Smooth muscle cell of the pulmonary artery (primary cell): ENCODE results near the gene KMT2A. TPM values are rescaled to one million over a fixed set of nuclear protein-coding genes. Genes with fewer than 3 reads are reported as not detected.

ENCODE experiments used
- total RNA-seq: library from RNA; depleted of rRNA; stranded (reverse); fragments of >200 nt; gene quantifications from 2 replicates; pipeline ENCODE4 v1.2.3, GENCODE V29; 2014

Gene KMT2A
- total RNA-seq = 55.1 and 57.6 TPM in 2 replicates

GRCh38 chr11:118435893-118436624 is at the start of gene KMT2A:
KMT2A (plus strand) TSS chr11:118436492; CDS start chr11:118436513, 21 bp downstream.

GRCh38 chr11:118401151-118401879 is 35.0 kb upstream of the KMT2A start, which contains the start of gene ATP5MG:
ATP5MG (plus strand) TSS chr11:118401606; CDS start chr11:118401666, 60 bp downstream.

GRCh38 chr11:118527109-118527508 is 90.8 kb downstream of the KMT2A start, which contains the start of gene TTC36:
TTC36 (plus strand) TSS chr11:118527474; CDS start chr11:118527495, 21 bp downstream.

DNA sequence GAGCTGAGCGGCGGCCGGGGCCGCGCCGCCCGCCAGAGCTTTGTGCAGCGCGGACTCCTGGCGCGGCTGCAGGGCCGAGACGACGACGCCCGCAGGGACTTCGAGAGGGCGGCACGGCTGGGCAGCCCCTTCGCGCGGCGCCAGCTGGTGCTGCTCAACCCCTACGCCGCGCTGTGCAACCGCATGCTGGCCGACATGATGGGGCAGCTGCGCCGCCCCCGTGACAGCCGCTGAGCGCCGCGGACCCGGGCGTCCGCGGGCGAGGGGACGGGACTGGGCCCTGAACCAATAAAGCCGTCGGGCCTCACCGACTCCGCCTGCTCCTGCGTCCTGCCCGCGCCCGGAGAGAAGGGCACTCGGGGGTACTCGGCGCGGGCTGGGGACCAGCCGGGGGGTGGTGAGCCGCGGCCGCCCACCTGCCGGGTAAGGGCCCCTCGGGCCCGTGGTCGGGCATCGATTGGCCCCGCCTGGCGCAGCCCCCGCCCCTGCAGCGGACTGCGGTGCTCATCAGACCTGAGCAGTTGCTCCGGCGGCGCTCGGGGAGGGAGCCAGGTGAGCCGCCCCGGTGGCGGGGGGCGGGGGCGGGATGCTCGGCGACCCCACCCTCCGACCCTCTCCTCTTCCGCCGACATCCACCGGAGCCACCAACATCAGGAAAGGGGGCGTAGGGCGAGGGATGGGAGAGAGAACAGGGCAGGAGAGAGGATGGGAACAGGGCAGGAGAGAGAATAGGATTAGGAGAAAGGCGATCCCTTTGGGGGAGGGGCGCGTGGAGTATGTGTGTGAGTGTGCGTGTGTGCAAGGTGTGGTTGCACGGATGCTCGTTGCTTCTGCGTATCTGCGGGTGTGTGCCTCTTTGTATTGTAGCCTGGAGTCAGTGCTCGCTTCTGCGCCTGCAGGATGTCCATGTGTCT is 94.6 kb downstream of the KMT2A start, which contains the start of gene TMEM25:
Gene TMEM25, plus strand, starts transcription at position 510 of the 914 bp plus-strand sequence. CDS start 610 bp downstream, outside the sequence.

GRCh38 chr11:118572061-118572980 is 136.0 kb downstream of the KMT2A start, which contains the start of gene ARCN1:
ARCN1 (plus strand) TSS chr11:118572409; CDS start chr11:118572548, 139 bp downstream.

Other genes with a start within 250 kb of the KMT2A start
- gene JAML, start 211.5 kb upstream of the KMT2A start, total RNA-seq = not detected in 2 replicates
- 0.59 and 1.7 TPM in 2 replicates for gene MPZL3, start 184.1 kb upstream of the KMT2A start, total RNA-seq
- gene MPZL2, start 172.2 kb upstream of the KMT2A start, total RNA-seq = 0.07 and 0.56 TPM in 2 replicates
- not detected in 2 replicates for gene CD3E, start 131.8 kb upstream of the KMT2A start, total RNA-seq
- not detected in 2 replicates for gene CD3D, start 93.8 kb upstream of the KMT2A start, total RNA-seq
- gene CD3G, start 92.1 kb upstream of the KMT2A start, total RNA-seq = not detected in 2 replicates
- 36.8 and 40.5 TPM in 2 replicates for gene UBE4A, start 76.9 kb upstream of the KMT2A start, total RNA-seq
- 26.4 and 37.3 TPM in 2 replicates for gene ATP5MG, start 34.9 kb upstream of the KMT2A start, total RNA-seq
- gene TTC36, start 91.0 kb downstream of the KMT2A start, total RNA-seq = 1.3 and 2.1 TPM in 2 replicates
- 16.1 and 28.1 TPM in 2 replicates for gene TMEM25, start 94.7 kb downstream of the KMT2A start, total RNA-seq
- gene IFT46, start 129.4 kb downstream of the KMT2A start, total RNA-seq = 17.7 and 22.6 TPM in 2 replicates
- 165 and 189 TPM in 2 replicates for gene ARCN1, start 135.9 kb downstream of the KMT2A start, total RNA-seq
- gene PHLDB1, start 171.1 kb downstream of the KMT2A start, total RNA-seq = 157 and 161 TPM in 2 replicates
- not detected in 2 replicates for gene TREH, start 243.2 kb downstream of the KMT2A start, total RNA-seq